SK-N-SH treated with all-trans-retinoic acid at 6 μM for 48 hours (cell line): ENCODE results near the gene TMEM63A.

ENCODE experiments used
- ESRRG ChIP-seq: fragments of 250-450 bp; sonication (Bioruptor Pico); IDR thresholded peaks from 2 replicates; pipeline ENCODE4 v1.6.1; 2021; ENCODE audit warnings: mild to moderate bottlenecking
- PPARA ChIP-seq: fragments of 250-450 bp; sonication (Bioruptor Pico); IDR thresholded peaks from 2 replicates; pipeline ENCODE4 v1.5.0; 2020; ENCODE audit warnings: mild to moderate bottlenecking, borderline replicate concordance
- SNAI2 ChIP-seq: fragments of 250-450 bp; sonication (Bioruptor Pico); IDR thresholded peaks from 2 replicates; pipeline ENCODE4 v1.5.0; 2020; ENCODE audit warnings: mild to moderate bottlenecking, moderate library complexity
- TSHZ2 ChIP-seq: fragments of 250-450 bp; sonication (Bioruptor Pico); IDR thresholded peaks from 2 replicates; pipeline ENCODE4 v1.5.0; 2020; ENCODE audit warnings: mild to moderate bottlenecking, moderate library complexity

- TF ChIP-seq TSHZ2 (CRISPR knock-in tag), result no peak
- no peak for TF ChIP-seq ESRRG (CRISPR knock-in tag)
- TF ChIP-seq PPARA (CRISPR knock-in tag), result no peak
- TF ChIP-seq SNAI2 (CRISPR knock-in tag), result no peak
Measured at GRCh38 chr1:225889743-225890142, 7.6 kb upstream of the TMEM63A start.
